Panc1 (cell line): ENCODE data around the gene PFDN4. TPM values are rescaled to one million over a fixed set of nuclear protein-coding genes. Genes with fewer than 3 reads are reported as not detected.

Experiments
- ATAC-seq: fragments of 200-7000 bp; cut with Tn5 transposase; 2 replicates; pipeline ENCODE4 v1.9.1; 2020; ENCODE audit warnings: mild to moderate bottlenecking, moderate library complexity
- BruUV-seq: library from RNA; stranded (reverse); fragments of 400-500 nt; replicated peaks from 2 replicates; lab custom pipeline; 2021; lab: Mats Ljungman, UMichigan
- CTCF ChIA-PET: fragments of 300-600 bp; sonication (Branson Sonifier 250); formaldehyde crosslinking; loops from one replicate; lab custom pipeline; 2022; ENCODE audit warnings: antibody characterized with exemption; lab: Charles Lee
- POLR2A ChIA-PET: fragments of 300-600 bp; sonication (Branson Sonifier 250); formaldehyde crosslinking; loops from one replicate; lab custom pipeline; 2022; ENCODE audit warnings: antibody characterized with exemption; lab: Charles Lee
- DNase-seq: peaks from one replicate; pipeline ENCODE4 v3.0.0-alpha.2; 2010; ENCODE audit warnings: low read depth, low spot score
- H3K27ac ChIP-seq: 2 replicates; pipeline ENCODE4 v1.5.1; 2011; ENCODE audit warnings: mild to moderate bottlenecking, low read length, inconsistent platforms
- H3K27me3 ChIP-seq: fragments of 200-500 bp; sonication (Bioruptor generic); 2 replicates; pipeline ENCODE4 v1.6.0; 2014; ENCODE audit warnings: low read length, inconsistent platforms; ENCODE audit not compliant: control insufficient read depth, insufficient read depth
- H3K36me3 ChIP-seq: fragments of 200-500 bp; sonication (Bioruptor generic); 2 replicates; pipeline ENCODE4 v1.5.1; 2014; ENCODE audit warnings: inconsistent platforms, mild to moderate bottlenecking, low read length, moderate library complexity; ENCODE audit not compliant: control insufficient read depth, insufficient read depth
- H3K4me1 ChIP-seq: 2 replicates; pipeline ENCODE4 v1.5.1; 2011; ENCODE audit warnings: inconsistent platforms, mild to moderate bottlenecking, low read length, moderate library complexity; ENCODE audit not compliant: control insufficient read depth, insufficient read depth
- H3K4me3 ChIP-seq, 2 experiments: 2 replicates each; pipeline ENCODE4 v1.5.1; 2011 to 2012; ENCODE audit warnings: low read depth in 2 of 2, low read length in 2 of 2, mild to moderate bottlenecking in 2 of 2, inconsistent platforms in 1 of 2, moderate library complexity in 1 of 2
- H3K9me3 ChIP-seq: fragments of 200-500 bp; sonication (Bioruptor generic); 2 replicates; pipeline ENCODE4 v1.5.1; 2014; ENCODE audit warnings: low read depth, mild to moderate bottlenecking, inconsistent platforms, low read length, moderate library complexity; ENCODE audit not compliant: control insufficient read depth, insufficient read depth
- POLR2AphosphoS5 ChIP-seq: IDR thresholded peaks from 2 replicates; pipeline ENCODE4 v1.6.1; 2012; ENCODE audit warnings: mild to moderate bottlenecking, low read depth, low read length, moderate library complexity
- REST ChIP-seq, 2 experiments: IDR thresholded peaks; 2 replicates each; pipeline ENCODE4 v1.6.1; 2011 to 2012; ENCODE audit warnings: low read depth in 2 of 2, control low read depth in 1 of 2, low read length in 1 of 2, mild to moderate bottlenecking in 1 of 2, moderate library complexity in 1 of 2; ENCODE audit not compliant: insufficient read depth in 1 of 2
- SIN3A ChIP-seq: IDR thresholded peaks from 2 replicates; pipeline ENCODE4 v1.6.1; 2012; ENCODE audit warnings: low read depth, mild to moderate bottlenecking, low read length, moderate library complexity, borderline replicate concordance; ENCODE audit not compliant: insufficient read depth
- TCF7L2 ChIP-seq: IDR thresholded peaks from 2 replicates; pipeline ENCODE4 v1.6.1; 2011; ENCODE audit warnings: mild to moderate bottlenecking, low read depth, low read length, inconsistent platforms
- in situ Hi-C: cut with HindIII; loops from 2 replicates; pipeline ENCODE4 v1.10.0; 2016; ENCODE audit warnings: low sequenced_read_pairs, low pct_unique_long_range_greater_than_20kb
- intact Hi-C: fragments of 100-400 bp; cut with micrococcal nuclease; formaldehyde crosslinking; loops from one replicate; pipeline ENCODE4 v1.10.0; 2022; ENCODE audit not compliant: unreplicated experiment
- total RNA-seq: library from RNA; stranded (reverse); gene quantifications from one replicate; pipeline ENCODE4 v1.2.1, GENCODE V29; 2021; ENCODE audit not compliant: unreplicated experiment
- TF ChIP-seq, protein P1 (sequence below): fragments of 450-650 bp; IDR thresholded peaks from 2 replicates; pipeline ENCODE4 v1.5.1; 2017; ENCODE audit warnings: mild to moderate bottlenecking

PFDN4 gene
- total RNA-seq, 1 experiment from 2014 or later: 48.2 TPM

GRCh38 chr20:54227751-54228150 is 19.9 kb downstream of the PFDN4 start:
- Histone ChIP-seq H3K36me3 (no peaks in the 10 kb centered on the region), H3K9me3 (peaks cover 5% of the 10 kb centered on the region; the same call in 1 of the 2 replicates), H3K4me1 (no peaks in the 10 kb centered on the region), H3K4me3 (no peak overlapping the region), H3K27me3 (no peaks in the 10 kb centered on the region), H3K27ac (no peak overlapping the region)
- TF ChIP-seq SIN3A (no peak), POLR2AphosphoS5 (no peak), TCF7L2 (no peak), REST (IDR thresholded peaks at IDR 0.05; ENCODE audit: insufficient read depth in 1 of 2, low read depth in 2 of 2, low read length in 1 of 2) (no peak)
- TF ChIP-seq, protein P1, sequence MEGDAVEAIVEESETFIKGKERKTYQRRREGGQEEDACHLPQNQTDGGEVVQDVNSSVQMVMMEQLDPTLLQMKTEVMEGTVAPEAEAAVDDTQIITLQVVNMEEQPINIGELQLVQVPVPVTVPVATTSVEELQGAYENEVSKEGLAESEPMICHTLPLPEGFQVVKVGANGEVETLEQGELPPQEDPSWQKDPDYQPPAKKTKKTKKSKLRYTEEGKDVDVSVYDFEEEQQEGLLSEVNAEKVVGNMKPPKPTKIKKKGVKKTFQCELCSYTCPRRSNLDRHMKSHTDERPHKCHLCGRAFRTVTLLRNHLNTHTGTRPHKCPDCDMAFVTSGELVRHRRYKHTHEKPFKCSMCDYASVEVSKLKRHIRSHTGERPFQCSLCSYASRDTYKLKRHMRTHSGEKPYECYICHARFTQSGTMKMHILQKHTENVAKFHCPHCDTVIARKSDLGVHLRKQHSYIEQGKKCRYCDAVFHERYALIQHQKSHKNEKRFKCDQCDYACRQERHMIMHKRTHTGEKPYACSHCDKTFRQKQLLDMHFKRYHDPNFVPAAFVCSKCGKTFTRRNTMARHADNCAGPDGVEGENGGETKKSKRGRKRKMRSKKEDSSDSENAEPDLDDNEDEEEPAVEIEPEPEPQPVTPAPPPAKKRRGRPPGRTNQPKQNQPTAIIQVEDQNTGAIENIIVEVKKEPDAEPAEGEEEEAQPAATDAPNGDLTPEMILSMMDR: no peak
- in situ Hi-C loops: no loop called here
- intact Hi-C loops: no loop called here
- CTCF ChIA-PET: no interaction called here
- ATAC-seq (no peak), DNase-seq (no peak)
- BruUV-seq: no TSS peak
- POLR2A ChIA-PET: no interaction called here

DNA sequence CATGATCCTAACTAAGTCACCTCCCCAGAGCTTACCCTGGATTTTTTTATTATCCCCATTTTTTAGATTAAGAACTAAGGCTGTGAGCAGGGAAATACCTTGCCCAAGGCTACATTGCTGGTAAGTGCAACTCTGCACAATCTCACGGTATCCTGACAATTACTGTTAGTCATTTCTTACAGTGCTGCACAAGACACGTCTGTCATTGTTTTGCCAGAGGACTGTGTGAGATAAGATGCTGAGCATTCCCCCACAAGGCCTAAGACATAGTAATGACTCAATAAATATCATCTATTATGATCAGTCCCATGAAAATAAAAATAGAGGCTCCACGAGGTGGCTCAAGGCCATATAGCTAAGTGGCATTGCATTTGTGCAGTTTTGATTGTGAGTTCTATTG is 21.0 kb downstream of the PFDN4 start:
- BruUV-seq: no TSS peak
- intact Hi-C loops: no loop called here
- in situ Hi-C loops: no loop called here
- peaks cover 6% of the 10 kb centered on the region; the same call in 1 of the 2 replicates for H3K9me3 ChIP-seq
- DNase-seq (no peak), ATAC-seq (no peak)
- H3K36me3 ChIP-seq: no peaks in the 10 kb centered on the region
- no peaks in the 10 kb centered on the region for H3K27me3 ChIP-seq
- TF ChIP-seq, protein P1: no peak
- TF ChIP-seq TCF7L2: no peak
- TF ChIP-seq SIN3A: no peak
- TF ChIP-seq REST (IDR thresholded peaks at IDR 0.05; ENCODE audit: insufficient read depth in 1 of 2, low read depth in 2 of 2, low read length in 1 of 2): no peak
- no peak for TF ChIP-seq POLR2AphosphoS5
- H3K4me1 ChIP-seq: no peaks in the 10 kb centered on the region
- H3K4me3 ChIP-seq: no peak overlapping the region
- ChIA-PET CTCF (no interaction called here), POLR2A (no interaction called here)
- H3K27ac ChIP-seq: no peak overlapping the region
